ENCODE measurements around the gene NYAP2. TPM values are rescaled to one million over a fixed set of nuclear protein-coding genes. Genes with fewer than 3 reads are reported as not detected.

Gene NYAP2
- total RNA-seq, 4 donors from 2014 or later: not detected

GRCh38 chr2:225378984-225379383, 20.5 kb upstream of the NYAP2 start:
- Histone ChIP-seq H3K27me3 (no peaks in the 10 kb centered on the region), H3K36me3 (no peaks in the 10 kb centered on the region), H3K4me1 (no peaks in the 10 kb centered on the region), H3K9me3 (no peaks in the 10 kb centered on the region), H3K27ac (no peak overlapping the region), H3K4me3 (no peak overlapping the region)
- TF ChIP-seq POLR2A (IDR thresholded peaks at IDR 0.05) (no peak), CTCF (IDR thresholded peaks at IDR 0.05) (no peak)
- DNase-seq: no peak

GRCh38 chr2:225379856-225380255, 19.7 kb upstream of the NYAP2 start:
- Histone ChIP-seq H3K4me3 (no peak overlapping the region), H3K36me3 (no peaks in the 10 kb centered on the region), H3K27ac (no peak overlapping the region), H3K9me3 (no peaks in the 10 kb centered on the region), H3K27me3 (no peaks in the 10 kb centered on the region), H3K4me1 (no peaks in the 10 kb centered on the region)
- no peak for DNase-seq
- no peak for TF ChIP-seq POLR2A (IDR thresholded peaks at IDR 0.05)
- no peak for TF ChIP-seq CTCF (IDR thresholded peaks at IDR 0.05)

GRCh38 chr2:225381609-225382008, 17.9 kb upstream of the NYAP2 start:
- Histone ChIP-seq H3K27me3 (no peaks in the 10 kb centered on the region), H3K9me3 (no peaks in the 10 kb centered on the region), H3K4me3 (no peak overlapping the region), H3K4me1 (no peaks in the 10 kb centered on the region), H3K27ac (no peak overlapping the region), H3K36me3 (no peaks in the 10 kb centered on the region)
- no peak for TF ChIP-seq CTCF (IDR thresholded peaks at IDR 0.05)
- no peak for TF ChIP-seq POLR2A (IDR thresholded peaks at IDR 0.05)
- no peak for DNase-seq

- DNase-seq: no peak
- no peak for TF ChIP-seq CTCF (IDR thresholded peaks at IDR 0.05)
- no peaks in the 10 kb centered on the region for H3K36me3 ChIP-seq
- no peak overlapping the region for H3K27ac ChIP-seq
- no peak overlapping the region for H3K4me3 ChIP-seq
- H3K9me3 ChIP-seq: no peaks in the 10 kb centered on the region
- no peaks in the 10 kb centered on the region for H3K27me3 ChIP-seq
- H3K4me1 ChIP-seq: no peaks in the 10 kb centered on the region
These were observed 1.1 kb upstream of the NYAP2 start for GRCh38 chr2:225398372-225398771.

- no peak overlapping the region for H3K4me3 ChIP-seq
- no peaks in the 10 kb centered on the region for H3K36me3 ChIP-seq
- H3K9me3 ChIP-seq: no peaks in the 10 kb centered on the region
- DNase-seq: no peak
- H3K4me1 ChIP-seq: no peaks in the 10 kb centered on the region
- no peak overlapping the region for H3K27ac ChIP-seq
- H3K27me3 ChIP-seq: no peaks in the 10 kb centered on the region
- TF ChIP-seq POLR2A (IDR thresholded peaks at IDR 0.05) (no peak), CTCF (IDR thresholded peaks at IDR 0.05) (no peak)
These were observed 576 bp downstream of the NYAP2 start for GRCh38 chr2:225400060-225400511.

Measured in Peyer's patch (tissue), 4 donors.